AG10803 (cell line): ENCODE measurements around the gene TMEM14B.

Experiments
- DNase-seq: peaks from one replicate; pipeline ENCODE4 v3.0.0; 2010; ENCODE audit warnings: low read depth
- H3K4me3 ChIP-seq: 2 replicates; pipeline ENCODE4 v1.5.1; 2011; ENCODE audit warnings: mild to moderate bottlenecking, low read length, control low read depth
- CTCF ChIP-seq: conservative IDR thresholded peaks from 2 replicates; pipeline ENCODE4 v1.5.1; 2011; ENCODE audit warnings: mild to moderate bottlenecking, low read length, control low read depth, inconsistent platforms

TMEM14B gene

GRCh38 chr6:10721850-10722569, 25.6 kb upstream of the TMEM14B start:
- no peak for DNase-seq
- H3K4me3 ChIP-seq, result peak overlapping the region; percentile 83

GRCh38 chr6:10722570-10722819, 25.1 kb upstream of the TMEM14B start:
- DNase-seq, result no peak
- peak overlapping the region; percentile 83 for H3K4me3 ChIP-seq
- no peak for TF ChIP-seq CTCF

More at GRCh38 chr6:10721850-10722569, 25.6 kb upstream of the TMEM14B start:
- TF ChIP-seq CTCF, result no peak

GRCh38 chr6:10722820-10723566, 24.6 kb upstream of the TMEM14B start, which contains the start of gene TMEM14C:
Gene TMEM14C (plus strand): TSS chr6:10723070. CDS start chr6:10724614, 1,544 bp downstream.
- DNase-seq, result peak; percentile 99
- no peak for TF ChIP-seq CTCF
- H3K4me3 ChIP-seq, result peak within 1 kb of the TSS; percentile 83

GRCh38 chr6:10723567-10723881, 24.1 kb upstream of the TMEM14B start:
- no peak for DNase-seq
- H3K4me3 ChIP-seq, result peak overlapping the region; percentile 83
- TF ChIP-seq CTCF, result no peak

GRCh38 chr6:10725044-10725443, 22.6 kb upstream of the TMEM14B start:
- no peak for DNase-seq
- no peak for TF ChIP-seq CTCF
- no peak overlapping the region for H3K4me3 ChIP-seq

- DNase-seq, result no peak
- H3K4me3 ChIP-seq, result no peak overlapping the region
- TF ChIP-seq CTCF, result no peak
Measured at GRCh38 chr6:10725716-10726115, 21.9 kb upstream of the TMEM14B start.

GRCh38 chr6:10730254-10730653, 17.4 kb upstream of the TMEM14B start:
- no peak for DNase-seq
- no peak for TF ChIP-seq CTCF
- H3K4me3 ChIP-seq, result no peak overlapping the region
